AG10803 (cell line): ENCODE data around the gene TNXB.
"Not testable (repeated sequence)": the region's sequence is repeated elsewhere in the genome, so short reads cannot be mapped to it uniquely, and the experiment has no call there.

ENCODE experiments used
- DNase-seq: peaks from one replicate; pipeline ENCODE4 v3.0.0; 2010; ENCODE audit warnings: low read depth
- H3K4me3 ChIP-seq: 2 replicates; pipeline ENCODE4 v1.5.1; 2011; ENCODE audit warnings: mild to moderate bottlenecking, low read length, control low read depth
- TF ChIP-seq, protein P1 (sequence below): conservative IDR thresholded peaks from 2 replicates; pipeline ENCODE4 v1.5.1; 2011; ENCODE audit warnings: mild to moderate bottlenecking, low read length, control low read depth, inconsistent platforms

TNXB gene

DNA sequence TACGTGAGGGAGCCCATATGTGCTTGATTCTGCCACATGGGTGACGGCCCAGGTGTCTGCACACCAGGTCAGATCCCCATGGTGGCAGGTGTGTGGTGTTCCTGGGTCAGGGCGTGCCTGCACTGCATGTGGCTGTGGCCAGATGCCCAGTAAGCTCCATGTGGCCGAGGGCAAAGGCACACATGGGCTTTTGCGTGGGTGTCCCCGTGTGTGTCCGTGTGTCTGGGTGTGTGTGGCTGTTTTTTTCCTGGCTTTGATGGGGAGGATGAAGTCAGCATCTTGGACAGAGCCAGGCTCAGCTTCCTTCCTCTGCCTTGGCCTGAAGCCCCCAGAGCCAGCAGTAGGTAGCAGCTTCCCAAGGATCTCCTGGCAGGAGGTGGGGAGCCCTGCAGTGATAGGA, 1.5 kb upstream of the TNXB start:
- no peak overlapping the region for H3K4me3 ChIP-seq
- no peak for DNase-seq
- TF ChIP-seq, protein P1, sequence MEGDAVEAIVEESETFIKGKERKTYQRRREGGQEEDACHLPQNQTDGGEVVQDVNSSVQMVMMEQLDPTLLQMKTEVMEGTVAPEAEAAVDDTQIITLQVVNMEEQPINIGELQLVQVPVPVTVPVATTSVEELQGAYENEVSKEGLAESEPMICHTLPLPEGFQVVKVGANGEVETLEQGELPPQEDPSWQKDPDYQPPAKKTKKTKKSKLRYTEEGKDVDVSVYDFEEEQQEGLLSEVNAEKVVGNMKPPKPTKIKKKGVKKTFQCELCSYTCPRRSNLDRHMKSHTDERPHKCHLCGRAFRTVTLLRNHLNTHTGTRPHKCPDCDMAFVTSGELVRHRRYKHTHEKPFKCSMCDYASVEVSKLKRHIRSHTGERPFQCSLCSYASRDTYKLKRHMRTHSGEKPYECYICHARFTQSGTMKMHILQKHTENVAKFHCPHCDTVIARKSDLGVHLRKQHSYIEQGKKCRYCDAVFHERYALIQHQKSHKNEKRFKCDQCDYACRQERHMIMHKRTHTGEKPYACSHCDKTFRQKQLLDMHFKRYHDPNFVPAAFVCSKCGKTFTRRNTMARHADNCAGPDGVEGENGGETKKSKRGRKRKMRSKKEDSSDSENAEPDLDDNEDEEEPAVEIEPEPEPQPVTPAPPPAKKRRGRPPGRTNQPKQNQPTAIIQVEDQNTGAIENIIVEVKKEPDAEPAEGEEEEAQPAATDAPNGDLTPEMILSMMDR = no peak

GRCh38 chr6:32109765-32110160, 625 bp upstream of the TNXB start:
- no peak overlapping the region for H3K4me3 ChIP-seq
- no peak for DNase-seq
- TF ChIP-seq, protein P1 = no peak

DNA sequence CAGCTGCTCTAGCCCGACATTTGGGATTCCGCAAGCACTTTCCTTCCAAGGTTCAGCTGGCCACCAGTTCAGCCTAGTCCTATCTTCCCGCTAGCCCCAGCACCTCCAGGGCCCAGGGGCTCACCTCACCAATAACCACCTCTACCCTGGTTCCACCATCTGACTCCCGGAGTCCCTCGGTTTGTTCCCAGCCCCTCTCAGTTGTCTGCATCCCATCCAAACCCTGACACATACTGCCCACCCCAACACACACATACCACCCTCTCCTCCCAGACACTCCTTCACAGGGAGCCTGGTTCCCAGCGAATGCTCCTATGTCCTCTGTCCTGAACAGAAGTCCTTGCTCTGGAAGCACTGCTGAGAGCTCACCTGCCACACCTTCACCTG, 418 bp downstream of the TNXB start:
- DNase-seq = no peak
- TF ChIP-seq, protein P1 = no peak
- peak overlapping the region; percentile 41 for H3K4me3 ChIP-seq

DNA sequence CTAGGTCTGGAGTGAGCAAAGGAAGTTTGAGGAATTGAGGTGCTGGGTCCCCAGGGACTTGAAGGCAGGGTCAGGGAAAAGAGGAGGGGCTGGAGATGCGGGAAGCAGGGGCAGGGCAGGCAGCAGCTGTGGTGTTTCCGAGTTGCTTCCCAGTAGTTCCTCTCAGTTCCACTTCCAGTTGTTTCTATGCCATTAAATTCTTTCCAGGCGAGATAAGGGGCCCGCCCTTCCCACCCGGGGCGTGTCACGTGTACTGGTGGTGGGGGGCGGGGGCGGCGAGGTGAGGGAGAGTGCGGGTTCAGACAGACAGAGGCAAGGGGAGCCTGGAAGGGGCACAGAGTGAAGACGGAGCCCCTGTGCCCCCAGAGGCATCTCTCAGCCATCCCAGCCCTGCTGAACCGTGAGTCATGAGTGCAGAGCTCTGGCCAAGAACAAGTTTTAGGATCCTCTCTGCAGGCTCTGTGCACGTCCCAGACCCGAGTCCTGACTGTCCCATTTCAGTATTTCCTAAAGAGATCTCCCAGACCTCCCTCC, 977 bp downstream of the TNXB start:
- DNase-seq = peak; percentile 38
- TF ChIP-seq, protein P1 = peak; percentile 8; the same call in 1 of the 2 replicates
- peak overlapping the region; percentile 41 for H3K4me3 ChIP-seq

DNA sequence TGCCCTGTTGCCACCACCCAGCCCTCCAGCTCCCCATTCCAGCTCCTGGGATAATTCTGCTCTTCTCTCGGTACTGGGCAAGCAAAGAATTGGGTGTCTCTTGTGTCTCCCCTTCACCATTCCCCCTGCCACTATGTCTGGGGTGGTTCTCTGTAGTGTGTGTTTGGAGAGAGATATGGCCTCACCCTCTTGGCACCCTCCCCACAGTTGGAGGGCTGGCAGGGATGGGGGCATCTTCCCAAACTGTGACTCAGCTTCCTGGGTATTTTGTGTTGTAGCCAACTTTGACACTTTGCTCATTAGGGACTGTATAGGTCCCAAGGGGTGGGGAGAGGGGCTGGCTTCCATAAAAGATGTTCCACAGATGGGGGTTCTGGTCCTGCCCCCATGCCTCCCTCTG, 1.7 kb downstream of the TNXB start:
- no peak overlapping the region for H3K4me3 ChIP-seq
- TF ChIP-seq, protein P1 = no peak
- peak; percentile 53 for DNase-seq

GRCh38 chr6:32105433-32105832, 3.7 kb downstream of the TNXB start:
- H3K4me3 ChIP-seq = no peak overlapping the region
- TF ChIP-seq, protein P1 = peak; percentile 7; the same call in 1 of the 2 replicates
- no peak for DNase-seq

GRCh38 chr6:32102255-32102654, 6.9 kb downstream of the TNXB start:
- DNase-seq = no peak
- no peak overlapping the region for H3K4me3 ChIP-seq
- TF ChIP-seq, protein P1 = no peak

GRCh38 chr6:32100251-32100650, 8.9 kb downstream of the TNXB start:
- not testable (repeated sequence) for H3K4me3 ChIP-seq, DNase-seq
